Caco-2 (cell line): ENCODE results near the gene ATP10B. TPM values are rescaled to one million over a fixed set of nuclear protein-coding genes. Genes with fewer than 3 reads are reported as not detected.

Experiments used
- BruUV-seq: library from RNA; stranded (reverse); fragments of 400-500 nt; replicated peaks from 2 replicates; lab custom pipeline; 2021; lab: Mats Ljungman, UMichigan
- CTCF ChIA-PET: fragments of 300-600 bp; sonication (Branson Sonifier 250); formaldehyde crosslinking; loops from one replicate; lab custom pipeline; 2022; ENCODE audit warnings: antibody characterized with exemption; lab: Charles Lee
- POLR2A ChIA-PET: fragments of 300-600 bp; sonication (Branson Sonifier 250); formaldehyde crosslinking; loops from one replicate; lab custom pipeline; 2022; ENCODE audit warnings: antibody characterized with exemption; lab: Charles Lee
- DNase-seq, 2 experiments: peaks; one replicate each; pipeline versions ENCODE4 v3.0.0 to v3.0.0-alpha.2; 2020 to 2022
- H3K27me3 ChIP-seq: replicated peaks from 2 replicates; pipeline ENCODE4 v1.6.0; 2011; ENCODE audit warnings: low read length; ENCODE audit not compliant: control insufficient read depth, insufficient read depth
- H3K36me3 ChIP-seq: 2 replicates; pipeline ENCODE4 v1.5.1; 2011; ENCODE audit warnings: low read length; ENCODE audit not compliant: control insufficient read depth, insufficient read depth
- H3K4me1 ChIP-seq: fragments of 250-450 bp; sonication (Bioruptor Pico); 2 replicates; pipeline ENCODE4 v1.5.1; 2020; ENCODE audit warnings: mild to moderate bottlenecking
- H3K4me3 ChIP-seq: 2 replicates; pipeline ENCODE4 v1.5.1; 2011; ENCODE audit warnings: low read depth, mild to moderate bottlenecking, control low read depth, low read length
- H3K9me3 ChIP-seq: fragments of 250-450 bp; sonication (Bioruptor Pico); 2 replicates; pipeline ENCODE4 v1.5.1; 2020; ENCODE audit warnings: mild to moderate bottlenecking, moderate library complexity
- H3K27ac Mint-ChIP-seq: one replicate; pipeline ENCODE4 v1.8.0; 2022; ENCODE audit warnings: mixed read lengths; ENCODE audit not compliant: unreplicated experiment
- H3K27me3 Mint-ChIP-seq: one replicate; pipeline ENCODE4 v1.8.0; 2022; ENCODE audit warnings: mixed read lengths; ENCODE audit not compliant: insufficient read depth, unreplicated experiment
- H3K36me3 Mint-ChIP-seq: one replicate; pipeline ENCODE4 v1.8.0; 2022; ENCODE audit warnings: mild to moderate bottlenecking, mixed read lengths; ENCODE audit not compliant: insufficient read depth, unreplicated experiment
- H3K4me1 Mint-ChIP-seq: one replicate; pipeline ENCODE4 v1.8.0; 2022; ENCODE audit warnings: low read depth, mixed read lengths; ENCODE audit not compliant: unreplicated experiment
- H3K4me3 Mint-ChIP-seq: one replicate; pipeline ENCODE4 v1.8.0; 2022; ENCODE audit warnings: mild to moderate bottlenecking, moderate library complexity, mixed read lengths; ENCODE audit not compliant: unreplicated experiment
- H3K9me3 Mint-ChIP-seq: one replicate; pipeline ENCODE4 v1.8.0; 2022; ENCODE audit warnings: mixed read lengths; ENCODE audit not compliant: unreplicated experiment
- intact Hi-C: fragments of 100-400 bp; cut with micrococcal nuclease; formaldehyde crosslinking; loops from one replicate; pipeline ENCODE4 v1.10.0; 2022; ENCODE audit not compliant: unreplicated experiment
- total RNA-seq: library from RNA; stranded (reverse); gene quantifications from 2 replicates; pipeline ENCODE4 v1.2.3, GENCODE V29; 2022
- TF ChIP-seq, protein P1 (sequence below), 2 experiments: fragments of 200-600 bp in 1 of 2; IDR thresholded peaks; 1 replicate in 1 of 2; 2 replicates in 1 of 2; pipeline versions ENCODE4 v1.5.1 to v1.8.0; 2011 to 2022; ENCODE audit warnings: antibody characterized with exemption in 1 of 2, control low read depth in 1 of 2, inconsistent platforms in 1 of 2, low read depth in 1 of 2, low read length in 1 of 2, mild to moderate bottlenecking in 1 of 2, moderate library complexity in 1 of 2; ENCODE audit not compliant: insufficient read depth in 1 of 2, severe bottlenecking in 1 of 2, unreplicated experiment in 1 of 2

ATP10B gene
- total RNA-seq, 1 experiment from 2014 or later = 0.43 TPM

DNA sequence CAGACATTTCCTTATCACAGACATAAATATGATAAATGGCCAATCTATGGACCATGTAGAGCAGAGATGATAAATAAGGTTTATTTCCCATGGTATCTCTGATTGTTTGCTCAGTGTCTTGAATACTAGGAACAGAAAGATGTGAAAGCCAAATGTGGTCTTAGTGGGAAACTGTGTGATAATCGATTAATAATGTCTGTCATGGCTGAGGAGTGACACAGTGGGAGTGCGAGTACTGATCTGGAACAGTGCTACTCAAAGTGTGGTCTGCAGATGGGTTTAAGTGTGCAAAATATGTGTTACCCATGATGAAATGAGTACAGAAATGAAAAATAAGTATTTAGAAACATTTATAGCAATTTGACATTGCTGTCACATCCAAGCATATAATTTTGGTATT lies 337.8 kb downstream of the ATP10B start:
- Mint-ChIP-seq H3K4me3 (no peak overlapping the region), H3K27me3 (peaks cover 3% of the 10 kb centered on the region), H3K27ac (no peak overlapping the region), H3K9me3 (no peaks in the 10 kb centered on the region), H3K4me1 (no peaks in the 10 kb centered on the region), H3K36me3 (no peaks in the 10 kb centered on the region)
- DNase-seq = no peak
- no peaks in the 10 kb centered on the region for H3K36me3 ChIP-seq
- TF ChIP-seq, protein P1, sequence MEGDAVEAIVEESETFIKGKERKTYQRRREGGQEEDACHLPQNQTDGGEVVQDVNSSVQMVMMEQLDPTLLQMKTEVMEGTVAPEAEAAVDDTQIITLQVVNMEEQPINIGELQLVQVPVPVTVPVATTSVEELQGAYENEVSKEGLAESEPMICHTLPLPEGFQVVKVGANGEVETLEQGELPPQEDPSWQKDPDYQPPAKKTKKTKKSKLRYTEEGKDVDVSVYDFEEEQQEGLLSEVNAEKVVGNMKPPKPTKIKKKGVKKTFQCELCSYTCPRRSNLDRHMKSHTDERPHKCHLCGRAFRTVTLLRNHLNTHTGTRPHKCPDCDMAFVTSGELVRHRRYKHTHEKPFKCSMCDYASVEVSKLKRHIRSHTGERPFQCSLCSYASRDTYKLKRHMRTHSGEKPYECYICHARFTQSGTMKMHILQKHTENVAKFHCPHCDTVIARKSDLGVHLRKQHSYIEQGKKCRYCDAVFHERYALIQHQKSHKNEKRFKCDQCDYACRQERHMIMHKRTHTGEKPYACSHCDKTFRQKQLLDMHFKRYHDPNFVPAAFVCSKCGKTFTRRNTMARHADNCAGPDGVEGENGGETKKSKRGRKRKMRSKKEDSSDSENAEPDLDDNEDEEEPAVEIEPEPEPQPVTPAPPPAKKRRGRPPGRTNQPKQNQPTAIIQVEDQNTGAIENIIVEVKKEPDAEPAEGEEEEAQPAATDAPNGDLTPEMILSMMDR (IDR thresholded peaks at IDR 0.05; ENCODE audit: insufficient read depth in 1 of 2, low read depth in 1 of 2, low read length in 1 of 2, severe bottlenecking in 1 of 2, unreplicated experiment in 1 of 2) = no peak
- intact Hi-C loops = no loop called here
- no peaks in the 10 kb centered on the region for H3K4me1 ChIP-seq
- H3K9me3 ChIP-seq = no peaks in the 10 kb centered on the region
- H3K4me3 ChIP-seq = no peak overlapping the region
- ChIA-PET POLR2A (no interaction called here), CTCF (no interaction called here)
- no peaks in the 10 kb centered on the region for H3K27me3 ChIP-seq
- BruUV-seq = no TSS peak

- Histone ChIP-seq H3K27me3 (no peaks in the 10 kb centered on the region), H3K36me3 (no peaks in the 10 kb centered on the region), H3K9me3 (no peaks in the 10 kb centered on the region), H3K4me1 (no peaks in the 10 kb centered on the region), H3K4me3 (no peak overlapping the region)
- Mint-ChIP-seq H3K36me3 (no peaks in the 10 kb centered on the region), H3K4me1 (no peaks in the 10 kb centered on the region), H3K9me3 (no peaks in the 10 kb centered on the region), H3K27ac (no peak overlapping the region), H3K27me3 (peaks cover 3% of the 10 kb centered on the region), H3K4me3 (no peak overlapping the region)
- no TSS peak for BruUV-seq
- ChIA-PET CTCF (no interaction called here), POLR2A (no interaction called here)
- intact Hi-C loops = no loop called here
- DNase-seq = no peak
- TF ChIP-seq, protein P1 (IDR thresholded peaks at IDR 0.05; ENCODE audit: insufficient read depth in 1 of 2, low read depth in 1 of 2, low read length in 1 of 2, severe bottlenecking in 1 of 2, unreplicated experiment in 1 of 2) = no peak
Observed at GRCh38 chr5:160513485-160513884, 338.5 kb downstream of the ATP10B start.
